ENCODE measurements around the gene MUC4.

The MUC4 gene

GRCh38 chr3:195770081-195770840 is 41.5 kb downstream of the MUC4 start:
- no peak for DNase-seq (ENCODE audit: low read depth)
- TF ChIP-seq POLR2A (IDR thresholded peaks at IDR 0.05; ENCODE audit: extremely low read depth, insufficient read length) (no peak), CTCF (IDR thresholded peaks at IDR 0.05; ENCODE audit: low read depth, low read length) (no peak), MYC (IDR thresholded peaks at IDR 0.05; ENCODE audit: low read depth, low read length) (no peak), MAX (IDR thresholded peaks at IDR 0.05; ENCODE audit: low read depth, low read length) (no peak)
- H3K4me3 ChIP-seq (ENCODE audit: low read depth, low read length): no peak overlapping the region

- DNase-seq (ENCODE audit: low read depth): no peak
- no peak overlapping the region for H3K4me3 ChIP-seq (ENCODE audit: low read depth, low read length)
- no peak for TF ChIP-seq CTCF (IDR thresholded peaks at IDR 0.05; ENCODE audit: low read depth, low read length)
- no peak for TF ChIP-seq MYC (IDR thresholded peaks at IDR 0.05; ENCODE audit: low read depth, low read length)
Observed at GRCh38 chr3:195769551-195769950, 42.2 kb downstream of the MUC4 start.

GRCh38 chr3:195768831-195769303 is 42.9 kb downstream of the MUC4 start:
- no peak for DNase-seq (ENCODE audit: low read depth)
- TF ChIP-seq MAX (IDR thresholded peaks at IDR 0.05; ENCODE audit: low read depth, low read length): no peak
- no peak for TF ChIP-seq MYC (IDR thresholded peaks at IDR 0.05; ENCODE audit: low read depth, low read length)
- TF ChIP-seq CTCF (IDR thresholded peaks at IDR 0.05; ENCODE audit: low read depth, low read length): no peak
- TF ChIP-seq POLR2A (IDR thresholded peaks at IDR 0.05; ENCODE audit: extremely low read depth, insufficient read length): no peak
- no peak overlapping the region for H3K4me3 ChIP-seq (ENCODE audit: low read depth, low read length)

GRCh38 chr3:195768414-195768813 is 43.3 kb downstream of the MUC4 start:
- no peak for TF ChIP-seq POLR2A (IDR thresholded peaks at IDR 0.05; ENCODE audit: extremely low read depth, insufficient read length)
- no peak for TF ChIP-seq MAX (IDR thresholded peaks at IDR 0.05; ENCODE audit: low read depth, low read length)
- no peak for TF ChIP-seq MYC (IDR thresholded peaks at IDR 0.05; ENCODE audit: low read depth, low read length)
- TF ChIP-seq CTCF (IDR thresholded peaks at IDR 0.05; ENCODE audit: low read depth, low read length): no peak
- no peak overlapping the region for H3K4me3 ChIP-seq (ENCODE audit: low read depth, low read length)
- DNase-seq (ENCODE audit: low read depth): no peak

- TF ChIP-seq CTCF (IDR thresholded peaks at IDR 0.05; ENCODE audit: low read depth, low read length) (no peak), POLR2A (IDR thresholded peaks at IDR 0.05; ENCODE audit: extremely low read depth, insufficient read length) (no peak), MAX (IDR thresholded peaks at IDR 0.05; ENCODE audit: low read depth, low read length) (no peak), MYC (IDR thresholded peaks at IDR 0.05; ENCODE audit: low read depth, low read length) (no peak)
- H3K4me3 ChIP-seq (ENCODE audit: low read depth, low read length): no peak overlapping the region
- no peak for DNase-seq (ENCODE audit: low read depth)
Observed at GRCh38 chr3:195767792-195768191, 43.9 kb downstream of the MUC4 start.
